ENCODE measurements around the gene ANGPTL2. TPM values are rescaled to one million over a fixed set of nuclear protein-coding genes. Genes with fewer than 3 reads are reported as not detected.

The ANGPTL2 gene
- total RNA-seq, 1 donor from 2014 or later: 5.7 TPM

DNA sequence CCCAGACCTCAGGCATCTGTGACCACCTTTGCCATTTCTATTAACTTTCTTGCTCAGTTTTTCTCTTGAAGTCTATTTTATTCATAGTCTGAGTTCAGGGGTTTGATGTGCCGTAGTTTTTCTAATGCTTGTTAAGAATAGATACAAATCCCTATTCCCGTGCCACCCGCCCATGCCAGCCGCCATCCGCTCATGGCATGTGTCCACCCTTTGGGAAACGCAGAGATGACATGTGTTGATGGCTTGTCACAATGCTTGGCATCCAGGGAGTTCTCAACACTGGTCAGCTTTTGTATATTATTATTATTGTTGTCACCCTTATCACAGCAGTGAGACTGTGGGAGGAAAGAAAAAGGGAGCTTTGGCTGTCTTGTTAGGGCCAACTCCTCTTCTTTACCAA lies 17.3 kb upstream of the ANGPTL2 start:
- DNase-seq (ENCODE audit: low spot score): no peak
- Mint-ChIP-seq H3K27ac (ENCODE audit: unreplicated experiment) (no peak overlapping the region), H3K4me3 (ENCODE audit: unreplicated experiment) (no peak overlapping the region), H3K4me1 (ENCODE audit: unreplicated experiment) (peaks cover 5% of the 10 kb centered on the region), H3K27me3 (ENCODE audit: unreplicated experiment) (peaks cover 4% of the 10 kb centered on the region), H3K36me3 (ENCODE audit: low read depth, unreplicated experiment) (no peaks in the 10 kb centered on the region), H3K9me3 (ENCODE audit: unreplicated experiment) (no peaks in the 10 kb centered on the region)
- TF ChIP-seq, protein P1, sequence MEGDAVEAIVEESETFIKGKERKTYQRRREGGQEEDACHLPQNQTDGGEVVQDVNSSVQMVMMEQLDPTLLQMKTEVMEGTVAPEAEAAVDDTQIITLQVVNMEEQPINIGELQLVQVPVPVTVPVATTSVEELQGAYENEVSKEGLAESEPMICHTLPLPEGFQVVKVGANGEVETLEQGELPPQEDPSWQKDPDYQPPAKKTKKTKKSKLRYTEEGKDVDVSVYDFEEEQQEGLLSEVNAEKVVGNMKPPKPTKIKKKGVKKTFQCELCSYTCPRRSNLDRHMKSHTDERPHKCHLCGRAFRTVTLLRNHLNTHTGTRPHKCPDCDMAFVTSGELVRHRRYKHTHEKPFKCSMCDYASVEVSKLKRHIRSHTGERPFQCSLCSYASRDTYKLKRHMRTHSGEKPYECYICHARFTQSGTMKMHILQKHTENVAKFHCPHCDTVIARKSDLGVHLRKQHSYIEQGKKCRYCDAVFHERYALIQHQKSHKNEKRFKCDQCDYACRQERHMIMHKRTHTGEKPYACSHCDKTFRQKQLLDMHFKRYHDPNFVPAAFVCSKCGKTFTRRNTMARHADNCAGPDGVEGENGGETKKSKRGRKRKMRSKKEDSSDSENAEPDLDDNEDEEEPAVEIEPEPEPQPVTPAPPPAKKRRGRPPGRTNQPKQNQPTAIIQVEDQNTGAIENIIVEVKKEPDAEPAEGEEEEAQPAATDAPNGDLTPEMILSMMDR (IDR thresholded peaks at IDR 0.05; ENCODE audit: unreplicated experiment): no peak

DNA sequence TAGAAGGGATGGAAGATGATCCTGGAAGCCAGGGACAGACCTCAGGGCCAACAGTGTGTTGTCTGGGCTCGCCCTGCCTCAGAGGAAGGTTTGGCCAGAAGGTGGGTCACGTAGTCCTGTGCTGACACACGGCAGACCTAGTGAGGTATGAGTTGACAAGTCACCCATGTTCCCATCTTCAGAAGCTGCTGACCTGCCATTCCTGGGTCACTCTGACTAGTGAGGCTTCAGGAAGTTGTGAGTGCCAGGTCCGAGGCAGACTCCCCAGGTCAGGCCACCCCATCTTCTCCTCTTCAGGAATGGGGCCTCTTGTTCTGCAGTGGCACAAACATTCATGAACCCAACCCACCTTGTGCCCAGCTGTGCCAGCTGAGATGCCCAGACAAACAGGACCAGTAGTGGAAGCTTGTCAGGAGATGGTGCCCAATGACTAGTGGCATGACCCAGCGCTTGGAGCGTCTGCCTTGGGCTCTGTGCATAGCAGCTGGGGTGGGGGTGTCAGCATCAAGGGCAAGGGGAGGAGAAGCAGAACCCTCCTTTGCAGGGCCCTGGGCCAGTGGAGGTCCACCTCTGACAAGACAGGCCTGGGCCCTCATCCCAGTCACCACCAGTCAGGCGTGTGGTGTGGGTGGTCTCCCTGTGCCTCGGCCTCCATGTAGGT lies 16.8 kb upstream of the ANGPTL2 start:
- Mint-ChIP-seq H3K36me3 (ENCODE audit: low read depth, unreplicated experiment) (no peaks in the 10 kb centered on the region), H3K27me3 (ENCODE audit: unreplicated experiment) (peaks cover 4% of the 10 kb centered on the region), H3K27ac (ENCODE audit: unreplicated experiment) (no peak overlapping the region), H3K4me3 (ENCODE audit: unreplicated experiment) (no peak overlapping the region), H3K4me1 (ENCODE audit: unreplicated experiment) (peaks cover 5% of the 10 kb centered on the region), H3K9me3 (ENCODE audit: unreplicated experiment) (no peaks in the 10 kb centered on the region)
- TF ChIP-seq, protein P1 (IDR thresholded peaks at IDR 0.05; ENCODE audit: unreplicated experiment): no peak
- DNase-seq (ENCODE audit: low spot score): no peak

DNA sequence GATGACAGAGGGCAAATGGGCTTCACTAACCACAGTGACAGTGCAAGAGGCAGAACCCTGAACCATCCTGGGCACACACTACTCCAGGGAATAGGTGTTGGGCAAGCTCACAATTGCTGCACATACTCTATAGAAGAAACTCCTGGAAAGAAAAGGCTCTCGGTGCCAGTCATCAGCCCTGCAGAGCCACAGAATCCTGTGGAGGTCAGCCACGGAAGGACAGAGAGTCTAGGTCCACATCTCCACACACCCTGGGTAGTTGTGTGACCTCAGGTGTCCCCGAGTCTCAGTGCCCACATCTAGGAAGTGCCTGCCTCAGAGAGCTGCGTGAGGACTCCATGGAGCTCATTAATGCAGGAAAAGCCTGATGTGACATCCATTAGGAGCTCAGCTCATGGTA lies 16.0 kb upstream of the ANGPTL2 start:
- Mint-ChIP-seq H3K27me3 (ENCODE audit: unreplicated experiment) (peaks cover 6% of the 10 kb centered on the region), H3K4me3 (ENCODE audit: unreplicated experiment) (no peak overlapping the region), H3K9me3 (ENCODE audit: unreplicated experiment) (no peaks in the 10 kb centered on the region), H3K4me1 (ENCODE audit: unreplicated experiment) (peaks cover 5% of the 10 kb centered on the region), H3K27ac (ENCODE audit: unreplicated experiment) (no peak overlapping the region), H3K36me3 (ENCODE audit: low read depth, unreplicated experiment) (no peaks in the 10 kb centered on the region)
- TF ChIP-seq, protein P1 (IDR thresholded peaks at IDR 0.05; ENCODE audit: unreplicated experiment): no peak
- DNase-seq (ENCODE audit: low spot score): no peak

DNA sequence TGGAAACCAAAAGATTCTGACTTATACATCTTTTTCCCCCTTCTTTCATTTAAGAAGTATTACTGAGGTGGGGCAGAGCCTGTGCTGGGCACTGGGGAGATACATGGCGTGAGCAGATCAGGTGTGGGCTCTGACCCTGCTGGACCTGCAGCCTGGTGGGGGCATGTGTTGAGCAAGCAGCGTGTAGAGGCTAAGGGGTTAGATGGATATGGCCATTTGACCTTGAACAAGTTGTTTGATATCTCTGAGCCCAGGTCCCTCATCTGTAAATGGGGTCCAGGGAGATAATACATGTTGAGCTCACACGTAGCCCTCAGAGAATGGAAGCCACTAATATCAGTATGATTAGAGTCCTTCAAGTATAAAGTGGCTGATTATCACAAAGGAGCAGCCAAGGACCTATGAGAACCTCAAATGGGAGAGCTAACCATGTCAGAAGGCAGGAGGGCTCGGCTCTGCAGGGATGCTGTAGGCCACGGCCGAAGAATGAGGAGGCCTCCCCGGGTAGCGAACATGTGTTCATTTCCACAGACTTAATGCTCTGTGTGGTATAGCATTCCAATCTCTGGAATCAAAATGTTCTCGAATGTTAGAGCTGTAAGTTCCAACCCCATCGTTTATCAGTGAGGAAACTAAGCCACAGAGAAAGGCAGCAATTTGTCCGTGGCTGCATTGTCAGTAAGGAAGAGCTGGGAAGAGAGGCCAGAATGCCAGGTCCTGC lies 15.4 kb upstream of the ANGPTL2 start:
- no peak for DNase-seq (ENCODE audit: low spot score)

More for the DNA sequence above, 15.4 kb upstream of the ANGPTL2 start:
- Mint-ChIP-seq H3K4me3 (ENCODE audit: unreplicated experiment) (no peak overlapping the region), H3K36me3 (ENCODE audit: low read depth, unreplicated experiment) (no peaks in the 10 kb centered on the region), H3K4me1 (ENCODE audit: unreplicated experiment) (peaks cover 7% of the 10 kb centered on the region), H3K27me3 (ENCODE audit: unreplicated experiment) (peaks cover 6% of the 10 kb centered on the region), H3K27ac (ENCODE audit: unreplicated experiment) (no peak overlapping the region), H3K9me3 (ENCODE audit: unreplicated experiment) (no peaks in the 10 kb centered on the region)
- TF ChIP-seq, protein P1 (IDR thresholded peaks at IDR 0.05; ENCODE audit: unreplicated experiment): no peak

Data from endothelial cell (in vitro differentiated cells).